IMR-90 (cell line): Measurements from ENCODE around the gene CBFA2T3.

Experiments used
- CEBPB ChIP-seq: IDR thresholded peaks from 2 replicates; pipeline ENCODE4 v1.6.1; 2012; ENCODE audit warnings: low read depth, low read length, improper control_type of control experiment
- CHD1 ChIP-seq: IDR thresholded peaks from 2 replicates; pipeline ENCODE4 v1.6.1; 2012; ENCODE audit warnings: low read depth, low read length, improper control_type of control experiment
- CTCF ChIP-seq: conservative IDR thresholded peaks from 2 replicates; pipeline ENCODE4 v1.5.1; 2012; ENCODE audit warnings: mild to moderate bottlenecking, low read depth, low read length, improper control_type of control experiment
- FOS ChIP-seq: fragments of 150-350 bp; IDR thresholded peaks from 2 replicates; pipeline ENCODE4 v1.6.1; 2016; ENCODE audit warnings: low read depth, low read length
- MAFK ChIP-seq: IDR thresholded peaks from 2 replicates; pipeline ENCODE4 v1.6.1; 2012; ENCODE audit warnings: low read depth, low read length, improper control_type of control experiment
- MAZ ChIP-seq: IDR thresholded peaks from 2 replicates; pipeline ENCODE4 v1.6.1; 2012; ENCODE audit warnings: low read depth, mild to moderate bottlenecking, low read length, improper control_type of control experiment, moderate library complexity, borderline replicate concordance
- NFE2L2 ChIP-seq: fragments of 150-350 bp; IDR thresholded peaks from 2 replicates; pipeline ENCODE4 v1.6.1; 2016; ENCODE audit warnings: low read depth, mild to moderate bottlenecking, low read length
- POLR2A ChIP-seq: IDR thresholded peaks from 2 replicates; pipeline ENCODE4 v1.6.1; 2012; ENCODE audit warnings: mild to moderate bottlenecking, low read depth, low read length
- RAD21 ChIP-seq: IDR thresholded peaks from 2 replicates; pipeline ENCODE4 v1.6.1; 2012; ENCODE audit warnings: low read length, improper control_type of control experiment
- RCOR1 ChIP-seq: IDR thresholded peaks from 2 replicates; pipeline ENCODE4 v1.6.1; 2012; ENCODE audit warnings: mild to moderate bottlenecking, low read length, improper control_type of control experiment; ENCODE audit not compliant: insufficient replicate concordance
- SMC3 ChIP-seq: fragments of 150-350 bp; IDR thresholded peaks from 2 replicates; pipeline ENCODE4 v1.6.1; 2016; ENCODE audit warnings: low read depth, mild to moderate bottlenecking, antibody characterized with exemption, low read length, moderate library complexity
- USF2 ChIP-seq: fragments of 150-350 bp; IDR thresholded peaks from 2 replicates; pipeline ENCODE4 v1.6.1; 2017; ENCODE audit warnings: mild to moderate bottlenecking, antibody characterized with exemption, low read length, low read depth
- TF ChIP-seq, protein P1 (sequence below): fragments of 150-350 bp; IDR thresholded peaks from 2 replicates; pipeline ENCODE4 v1.6.1; 2016; ENCODE audit warnings: low read depth, mild to moderate bottlenecking, low read length, moderate library complexity, borderline replicate concordance

DNA sequence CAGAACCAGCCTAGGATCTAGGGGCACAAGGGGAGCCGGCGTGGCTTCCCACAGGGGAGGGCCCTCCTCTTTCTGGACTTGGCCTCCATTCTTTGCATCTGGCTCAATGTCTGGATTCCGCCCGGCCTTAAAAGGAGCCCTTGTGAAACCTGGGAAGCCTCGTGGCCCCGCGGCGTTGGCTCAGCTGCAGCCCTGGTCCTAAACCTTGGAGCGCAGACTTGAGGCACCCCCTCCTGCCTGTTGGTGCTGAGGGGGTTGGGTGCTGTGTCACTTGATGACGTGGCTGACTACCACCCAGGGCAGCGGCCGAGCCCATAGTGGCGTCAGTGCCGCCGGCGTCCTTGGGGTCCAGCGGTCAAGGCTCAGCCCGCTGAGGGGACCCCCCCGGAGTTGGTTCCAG is 115.6 kb downstream of the CBFA2T3 start:
- no peak for TF ChIP-seq MAZ
- TF ChIP-seq CTCF: no peak
- TF ChIP-seq POLR2A: no peak
- TF ChIP-seq RAD21: no peak
- TF ChIP-seq MAFK: no peak
- TF ChIP-seq SMC3: no peak
- TF ChIP-seq USF2: no peak
- TF ChIP-seq, protein P1, sequence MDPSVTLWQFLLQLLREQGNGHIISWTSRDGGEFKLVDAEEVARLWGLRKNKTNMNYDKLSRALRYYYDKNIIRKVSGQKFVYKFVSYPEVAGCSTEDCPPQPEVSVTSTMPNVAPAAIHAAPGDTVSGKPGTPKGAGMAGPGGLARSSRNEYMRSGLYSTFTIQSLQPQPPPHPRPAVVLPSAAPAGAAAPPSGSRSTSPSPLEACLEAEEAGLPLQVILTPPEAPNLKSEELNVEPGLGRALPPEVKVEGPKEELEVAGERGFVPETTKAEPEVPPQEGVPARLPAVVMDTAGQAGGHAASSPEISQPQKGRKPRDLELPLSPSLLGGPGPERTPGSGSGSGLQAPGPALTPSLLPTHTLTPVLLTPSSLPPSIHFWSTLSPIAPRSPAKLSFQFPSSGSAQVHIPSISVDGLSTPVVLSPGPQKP: no peak
- no peak for TF ChIP-seq NFE2L2
- TF ChIP-seq FOS: no peak
- TF ChIP-seq RCOR1: no peak
- no peak for TF ChIP-seq CHD1
- TF ChIP-seq CEBPB: no peak
